Measurements from ENCODE around the gene AKAP8L. TPM values are rescaled to one million over a fixed set of nuclear protein-coding genes. Genes with fewer than 3 reads are reported as not detected.

Gene AKAP8L
- total and polyA plus RNA-seq, 12 donors, result 48.3 to 652 (median 131) TPM

GRCh38 chr19:15374796-15375440 is 43.9 kb downstream of the AKAP8L start:
- peak overlapping the region; percentile 1 to 80 (median 65) for H3K27ac ChIP-seq
- intact Hi-C loops (cut with DNase I), result loop anchor here (5.0 to 10.0 kb wide), 2 partner anchors 108 to 180 kb away; no protein-coding TSS in a partner anchor
- peak overlapping the region in 1 of 4 donors; percentile 18 for H3K4me3 ChIP-seq

GRCh38 chr19:15374105-15374651 is 44.6 kb downstream of the AKAP8L start:
- TF ChIP-seq CTCF (IDR thresholded peaks at IDR 0.05) (no peak), POLR2A (IDR thresholded peaks at IDR 0.05) (no peak)
- Histone ChIP-seq H3K4me1 (replicated peaks in 1 of 2) (peaks cover 25 to 46% of the 10 kb centered on the region in 2 donors), H3K36me3 (replicated peaks in 1 of 2) (peaks cover 0 to 44% of the 10 kb centered on the region in 2 donors), H3K4me3 (peak overlapping the region in 1 of 4 donors; percentile 18), H3K27ac (peak overlapping the region in 4 of 5 donors; percentile 34 to 80 (median 71)), H3K9me3 (replicated peaks in 1 of 3) (no peaks in the 10 kb centered on the region), H3K27me3 (no peaks in the 10 kb centered on the region)
- intact Hi-C loops (cut with DNase I), result loop anchor here (5.0 to 10.0 kb wide), 2 partner anchors 107 to 181 kb away; no protein-coding TSS in a partner anchor
- DNase-seq, result peak in 3 of 7 donors; percentile 32 to 43 (median 39)
- 51 to 63% (median 57%) methylated on average over 13 to 21 of the region's 21 CpGs for WGBS, 4 donors

More at GRCh38 chr19:15374796-15375440, 43.9 kb downstream of the AKAP8L start:
- no peaks in the 10 kb centered on the region for H3K27me3 ChIP-seq
- 25 to 44% (median 32%) methylated on average over 19 to 24 of the region's 24 CpGs for WGBS, 4 donors
- DNase-seq, result peak; percentile 77 to 95 (median 93)
- H3K36me3 ChIP-seq (replicated peaks in 1 of 2), result peaks cover 0 to 37% of the 10 kb centered on the region in 2 donors
- H3K9me3 ChIP-seq (replicated peaks in 1 of 3), result no peaks in the 10 kb centered on the region
- no peak for TF ChIP-seq CTCF (IDR thresholded peaks at IDR 0.05)
- peak in 1 of 2 donors; percentile 73 for TF ChIP-seq POLR2A (IDR thresholded peaks at IDR 0.05)
- peaks cover 25 to 46% of the 10 kb centered on the region in 2 donors for H3K4me1 ChIP-seq (replicated peaks in 1 of 2)

- Histone ChIP-seq H3K4me3 (no peak overlapping the region), H3K27ac (peak overlapping the region in 3 of 5 donors; percentile 65 to 80 (median 77)), H3K4me1 (replicated peaks in 1 of 2) (peaks cover 25 to 46% of the 10 kb centered on the region in 2 donors), H3K36me3 (replicated peaks in 1 of 2) (peaks cover 0 to 49% of the 10 kb centered on the region in 2 donors), H3K27me3 (no peaks in the 10 kb centered on the region), H3K9me3 (replicated peaks in 1 of 3) (no peaks in the 10 kb centered on the region)
- intact Hi-C loops (cut with DNase I), result loop anchor here (5.0 to 10.0 kb wide), 2 partner anchors 106 to 181 kb away; no protein-coding TSS in a partner anchor
- no peak for TF ChIP-seq POLR2A (IDR thresholded peaks at IDR 0.05)
- TF ChIP-seq CTCF (IDR thresholded peaks at IDR 0.05), result no peak
- 84 to 91% (median 87%) methylated on average over 6 to 22 of the region's 22 CpGs for WGBS, 4 donors
- no peak for DNase-seq
Measured at GRCh38 chr19:15373644-15374043, 45.1 kb downstream of the AKAP8L start.

GRCh38 chr19:15372891-15373301 is 45.9 kb downstream of the AKAP8L start:
- Histone ChIP-seq H3K4me1 (replicated peaks in 1 of 2) (peaks cover 24 to 48% of the 10 kb centered on the region in 2 donors), H3K27ac (no peak overlapping the region), H3K9me3 (replicated peaks in 1 of 3) (no peaks in the 10 kb centered on the region), H3K27me3 (no peaks in the 10 kb centered on the region), H3K4me3 (no peak overlapping the region), H3K36me3 (replicated peaks in 1 of 2) (peaks cover 0 to 57% of the 10 kb centered on the region in 2 donors)
- intact Hi-C loops (cut with DNase I), result loop anchor here (5.0 to 10.0 kb wide), 2 partner anchors 106 to 182 kb away; no protein-coding TSS in a partner anchor
- TF ChIP-seq POLR2A (IDR thresholded peaks at IDR 0.05) (no peak), CTCF (IDR thresholded peaks at IDR 0.05) (no peak)
- WGBS, 4 donors, result 83 to 94% (median 92%) methylated on average over 12 to 30 of the region's 30 CpGs
- DNase-seq, result no peak
